SU-DHL-6 (cell line): ENCODE data around the gene GGA3.

Experiments
- EZH2phosphoT487 ChIP-seq: fragments of 200-600 bp; sonication (generic), shearing (Covaris generic); conservative IDR thresholded peaks from 2 replicates; pipeline ENCODE4 v1.6.1; 2018; ENCODE audit warnings: mild to moderate bottlenecking, antibody characterized with exemption, low read length, moderate library complexity, mixed read lengths
- TF ChIP-seq, protein P1 (sequence below): fragments of 200-600 bp; sonication (generic); IDR thresholded peaks from one replicate; pipeline ENCODE4 v1.5.1; 2017; ENCODE audit warnings: antibody characterized with exemption, mild to moderate bottlenecking, low read length, moderate library complexity; ENCODE audit not compliant: insufficient read depth, poor library complexity, severe bottlenecking

DNA sequence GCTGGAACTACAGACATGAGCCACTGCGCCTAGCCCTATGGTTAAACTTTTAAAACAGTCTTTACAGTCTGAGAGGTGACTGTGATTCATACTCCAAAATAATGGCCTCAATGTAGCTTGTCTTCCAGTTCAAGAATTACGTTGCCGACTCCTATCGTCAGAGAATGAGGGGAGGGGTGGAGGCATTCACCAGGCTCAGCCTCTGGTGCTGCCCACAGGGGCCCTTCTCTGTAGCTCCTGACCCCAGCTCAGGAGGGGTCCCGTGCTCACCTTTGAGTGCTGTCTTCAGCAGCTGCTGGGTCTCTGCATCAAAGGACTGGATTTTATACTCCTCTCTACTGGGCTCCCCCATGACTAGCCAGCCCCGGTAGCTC lies 8.4 kb upstream of the GGA3 start:
- TF ChIP-seq, protein P1, sequence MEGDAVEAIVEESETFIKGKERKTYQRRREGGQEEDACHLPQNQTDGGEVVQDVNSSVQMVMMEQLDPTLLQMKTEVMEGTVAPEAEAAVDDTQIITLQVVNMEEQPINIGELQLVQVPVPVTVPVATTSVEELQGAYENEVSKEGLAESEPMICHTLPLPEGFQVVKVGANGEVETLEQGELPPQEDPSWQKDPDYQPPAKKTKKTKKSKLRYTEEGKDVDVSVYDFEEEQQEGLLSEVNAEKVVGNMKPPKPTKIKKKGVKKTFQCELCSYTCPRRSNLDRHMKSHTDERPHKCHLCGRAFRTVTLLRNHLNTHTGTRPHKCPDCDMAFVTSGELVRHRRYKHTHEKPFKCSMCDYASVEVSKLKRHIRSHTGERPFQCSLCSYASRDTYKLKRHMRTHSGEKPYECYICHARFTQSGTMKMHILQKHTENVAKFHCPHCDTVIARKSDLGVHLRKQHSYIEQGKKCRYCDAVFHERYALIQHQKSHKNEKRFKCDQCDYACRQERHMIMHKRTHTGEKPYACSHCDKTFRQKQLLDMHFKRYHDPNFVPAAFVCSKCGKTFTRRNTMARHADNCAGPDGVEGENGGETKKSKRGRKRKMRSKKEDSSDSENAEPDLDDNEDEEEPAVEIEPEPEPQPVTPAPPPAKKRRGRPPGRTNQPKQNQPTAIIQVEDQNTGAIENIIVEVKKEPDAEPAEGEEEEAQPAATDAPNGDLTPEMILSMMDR: no peak
- TF ChIP-seq EZH2phosphoT487: no peak
